BJ (cell line): ENCODE data around the gene TOB1. TPM values are rescaled to one million over a fixed set of nuclear protein-coding genes. Genes with fewer than 3 reads are reported as not detected.

ENCODE experiments used
- CTCF ChIA-PET: fragments of 350-600 bp; formaldehyde crosslinking; extraction: SDS; loops from one replicate; lab custom pipeline; 2021; ENCODE audit warnings: antibody characterized with exemption, inconsistent platforms; lab: Yijun Ruan, JAX
- POLR2A ChIA-PET: fragments of 300-600 bp; sonication (Branson Sonifier 250); formaldehyde crosslinking; extraction: SDS; loops from one replicate; lab custom pipeline; 2021; ENCODE audit warnings: antibody characterized with exemption; lab: Charles Lee
- DNase-seq: peaks from one replicate; pipeline ENCODE4 v3.0.0-alpha.2; 2011; ENCODE audit warnings: low read depth
- H3K27me3 ChIP-seq: 2 replicates; pipeline ENCODE4 v1.6.0; 2011; ENCODE audit warnings: low read length; ENCODE audit not compliant: control insufficient read depth, insufficient read depth
- H3K36me3 ChIP-seq: 2 replicates; pipeline ENCODE4 v1.5.1; 2011; ENCODE audit warnings: low read length; ENCODE audit not compliant: control insufficient read depth, insufficient read depth
- H3K4me3 ChIP-seq: 2 replicates; pipeline ENCODE4 v1.5.1; 2011; ENCODE audit warnings: low read depth, mild to moderate bottlenecking, control low read depth, low read length
- CTCF ChIP-seq: IDR thresholded peaks from 2 replicates; pipeline ENCODE4 v1.5.1; 2011; ENCODE audit warnings: low read depth, mild to moderate bottlenecking, control low read depth, inconsistent platforms, low read length, moderate library complexity; ENCODE audit not compliant: insufficient read depth
- polyA plus RNA-seq: library from polyadenylated mRNA; depleted of rRNA; stranded (reverse); fragments of >200 nt; gene quantifications from 2 replicates; pipeline ENCODE4 v1.2.3, GENCODE V29; 2011

The TOB1 gene
- polyA plus RNA-seq, 1 experiment, result 16.1 TPM

- DNase-seq, result no peak
- ChIA-PET POLR2A (no interaction called here), CTCF (interaction anchor here (0.7 to 3.7 kb wide), 4 partner anchors 14 to 71 kb away, joined by 3 to 41 read pairs (median 4); partner anchors contain the start of gene ANKRD40CL)
- no peak for TF ChIP-seq CTCF
- Histone ChIP-seq H3K4me3 (no peak overlapping the region), H3K36me3 (no peaks in the 10 kb centered on the region), H3K27me3 (peaks cover 3% of the 10 kb centered on the region)
These were observed 27.9 kb downstream of the TOB1 start for GRCh38 chr17:50837980-50838954.

GRCh38 chr17:50837286-50837979 lies 28.7 kb downstream of the TOB1 start:
- TF ChIP-seq CTCF, result no peak
- POLR2A ChIA-PET, result no interaction called here
- Histone ChIP-seq H3K36me3 (no peaks in the 10 kb centered on the region), H3K27me3 (peaks cover 3% of the 10 kb centered on the region), H3K4me3 (no peak overlapping the region)
- CTCF ChIA-PET, result interaction anchor here (0.8 to 3.7 kb wide), 6 partner anchors 8 to 356 kb away, joined by 3 to 41 read pairs (median 4); no protein-coding TSS in a partner anchor
- DNase-seq, result no peak

- POLR2A ChIA-PET, result no interaction called here
These were observed 29.3 kb downstream of the TOB1 start for GRCh38 chr17:50836826-50837225.

DNA sequence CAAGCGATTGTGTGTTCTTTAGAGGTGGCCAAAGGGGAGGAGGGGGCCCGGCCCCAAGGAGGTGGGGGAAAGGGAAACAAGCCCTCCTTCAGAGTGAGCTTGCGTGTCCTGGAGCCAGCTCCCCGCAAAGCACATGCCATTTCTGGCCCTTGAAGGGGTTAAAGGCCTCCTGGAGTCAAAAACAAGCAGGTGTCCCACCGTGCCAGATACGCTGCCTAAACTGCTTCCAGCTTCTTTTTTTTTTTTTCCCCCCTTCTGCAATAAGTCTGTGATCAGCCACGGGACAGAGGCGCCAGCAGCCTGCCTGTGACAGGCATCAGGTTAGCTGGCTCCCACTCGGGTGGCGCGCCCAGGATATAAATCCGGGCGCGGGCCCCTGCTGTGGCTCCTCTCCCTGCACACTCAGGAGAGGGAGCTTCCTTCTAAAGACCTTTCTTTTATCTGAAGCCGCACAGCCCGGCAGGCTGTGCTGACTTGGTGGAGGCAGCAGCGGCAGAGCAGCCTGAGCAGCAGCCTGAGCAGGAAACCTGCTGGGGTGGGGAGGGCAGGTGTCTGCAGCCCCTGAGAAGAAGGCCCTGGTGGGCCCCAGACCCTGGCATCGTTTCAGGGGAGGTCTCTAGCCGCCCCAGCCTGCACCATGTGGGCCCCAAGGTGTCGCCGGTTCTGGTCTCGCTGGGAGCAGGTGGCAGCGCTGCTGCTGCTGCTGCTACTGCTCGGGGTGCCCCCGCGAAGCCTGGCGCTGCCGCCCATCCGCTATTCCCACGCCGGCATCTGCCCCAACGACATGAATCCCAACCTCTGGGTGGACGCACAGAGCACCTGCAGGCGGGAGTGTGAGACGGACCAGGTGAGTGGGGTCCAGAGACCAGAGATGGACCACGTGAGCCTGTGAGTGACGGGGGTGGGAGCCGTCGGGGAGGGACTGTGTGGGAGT lies 30.6 kb downstream of the TOB1 start, which contains the start of gene WFIKKN2:
Gene WFIKKN2 (plus strand): TSS at position 286 of the 934 bp plus-strand sequence. CDS start 352 bp downstream, at position 638.
- no peak for TF ChIP-seq CTCF
- no peak within 1 kb of the TSS for H3K4me3 ChIP-seq
- POLR2A ChIA-PET, result no interaction called here
- no peak for DNase-seq
- no peaks in the 10 kb centered on the region for H3K36me3 ChIP-seq
- peaks cover 3% of the 10 kb centered on the region for H3K27me3 ChIP-seq
- CTCF ChIA-PET, result interaction anchor here (0.6 to 1.4 kb wide), 5 partner anchors 17 to 209 kb away, joined by 3 to 6 read pairs (median 3); no protein-coding TSS in a partner anchor

More at GRCh38 chr17:50836826-50837225, 29.3 kb downstream of the TOB1 start:
- Histone ChIP-seq H3K4me3 (no peak overlapping the region), H3K36me3 (no peaks in the 10 kb centered on the region), H3K27me3 (peaks cover 3% of the 10 kb centered on the region)
- no peak for TF ChIP-seq CTCF
- DNase-seq, result no peak
- CTCF ChIA-PET, result interaction anchor here (0.8 to 3.7 kb wide), 6 partner anchors 8 to 355 kb away, joined by 3 to 41 read pairs (median 4); no protein-coding TSS in a partner anchor
